Right lobe of liver (tissue), 6 donors: ENCODE data around the gene TUBA1C. TPM values are rescaled to one million over a fixed set of nuclear protein-coding genes. Genes with fewer than 3 reads are reported as not detected.

Experiments
- ATAC-seq, 4 donors: fragments of 200-7000 bp; cut with Tn5 transposase; one replicate each; pipeline ENCODE4 v1.9.1; 2020; ENCODE audit warnings: mild to moderate bottlenecking in 4 of 4, moderate library complexity in 4 of 4
- DNase-seq, 3 donors: peaks; one replicate each; pipeline ENCODE4 v3.0.0-alpha.2; 2020
- H3K27ac ChIP-seq, 3 donors: fragments of 200-600 bp; one replicate each; pipeline ENCODE4 v1.8.0; 2022
- H3K27me3 ChIP-seq, 2 donors: fragments of 200-600 bp; one replicate each; pipeline ENCODE4 v1.8.0; 2022
- H3K36me3 ChIP-seq, 4 donors: fragments of 200-600 bp; sonication (generic) in 1 of 4; one replicate each; pipeline versions ENCODE4 v1.5.1 to v1.8.0; 2017 to 2022; ENCODE audit warnings: control low read depth in 1 of 4
- H3K4me1 ChIP-seq, 4 donors: fragments of 200-600 bp; sonication (generic) in 1 of 4; one replicate each; pipeline versions ENCODE4 v1.5.1 to v1.8.0; 2017 to 2022; ENCODE audit warnings: control low read depth in 1 of 4
- H3K4me3 ChIP-seq, 3 donors: fragments of 200-600 bp; one replicate each; pipeline ENCODE4 v1.8.0; 2022
- H3K9me3 ChIP-seq, 4 donors: fragments of 200-600 bp; sonication (generic) in 1 of 4; one replicate each; pipeline versions ENCODE4 v1.5.1 to v1.8.0; 2017 to 2022; ENCODE audit warnings: control low read depth in 1 of 4
- CTCF ChIP-seq, 4 donors: fragments of 200-600 bp in 3 of 4; fragments of 450-650 bp in 1 of 4; IDR thresholded peaks; one replicate each; pipeline versions ENCODE4 v1.5.1 to v1.8.0; 2016 to 2022; ENCODE audit warnings: antibody characterized with exemption in 4 of 4, mild to moderate bottlenecking in 2 of 4
- POLR2A ChIP-seq: fragments of 450-650 bp; IDR thresholded peaks from one replicate; pipeline ENCODE4 v1.6.1; 2017; ENCODE audit warnings: antibody characterized with exemption, mild to moderate bottlenecking
- WGBS: methylation state at CpG from one replicate; pipeline ENCODE4 v1.1.6; 2018; ENCODE audit warnings: low coverage, low lambda C conversion rate; ENCODE audit not compliant: insufficient coverage; ENCODE audit errors: missing lambda C conversion rate; 5-methylcytosine and 5-hydroxymethylcytosine counted together
- intact Hi-C, 2 donors: fragments of 100-400 bp; cut with DNase I; formaldehyde crosslinking; loops; one replicate each; pipeline versions ENCODE4 v1.11.2 to v1.14.1; 2022
- total RNA-seq, 6 experiments: library from RNA; depleted of rRNA in 2 of 6; stranded (reverse); fragments of >200 nt in 2 of 6; fragmentation: NEBNext Ultra II Directional in 3 of 6; extraction: Animal tissue kit (Norgen Biotek cat#: 25700) in 3 of 6; gene quantifications; one replicate each; pipeline versions ENCODE4 v1.1.0 to v1.2.4, GENCODE V29; 2016 to 2023
- donor health status: DM: no; HTN: yes; CAD: no.
- donor health status: DM: no; HTN: no; CAD: no.
- donor health status: DM: no; HTN: no; CAD: no.
- donor health status: DM: no; HTN: yes; CAD: no.
- donor health status: DM: no; HTN: yes; CAD: no.

The TUBA1C gene
- total RNA-seq, 6 experiments from 2014 or later, result 40.6 to 224 (median 68.7) TPM

- 50% methylated on average over 3 of the region's 3 CpGs for WGBS
- H3K36me3 ChIP-seq, result no peaks in the 10 kb centered on the region
- TF ChIP-seq CTCF (IDR thresholded peaks at IDR 0.05), result no peak
- no peak for TF ChIP-seq POLR2A
- DNase-seq (no peak), ATAC-seq (no peak)
- intact Hi-C loops, result no loop called here
- H3K4me3 ChIP-seq, result no peak overlapping the region
- peak overlapping the region in 1 of 3 donors; percentile 11 for H3K27ac ChIP-seq
- H3K27me3 ChIP-seq, result no peaks in the 10 kb centered on the region
- no peaks in the 10 kb centered on the region for H3K4me1 ChIP-seq
- no peaks in the 10 kb centered on the region for H3K9me3 ChIP-seq
Measured at GRCh38 chr12:49223590-49224369, 41.1 kb upstream of the TUBA1C start.

- H3K27me3 ChIP-seq, result no peaks in the 10 kb centered on the region
- intact Hi-C loops, result no loop called here
- no peak overlapping the region for H3K4me3 ChIP-seq
- H3K4me1 ChIP-seq, result no peaks in the 10 kb centered on the region
- WGBS, result 63% methylated on average over 6 of the region's 7 CpGs
- no peak for TF ChIP-seq POLR2A
- TF ChIP-seq CTCF (IDR thresholded peaks at IDR 0.05), result no peak
- ATAC-seq (peak in 1 of 4 donors; percentile 41), DNase-seq (no peak)
- H3K27ac ChIP-seq, result no peak overlapping the region
- no peaks in the 10 kb centered on the region for H3K36me3 ChIP-seq
- H3K9me3 ChIP-seq, result no peaks in the 10 kb centered on the region
Measured at GRCh38 chr12:49225576-49226166, 39.2 kb upstream of the TUBA1C start.

- 94% methylated on average over 2 of the region's 3 CpGs for WGBS
Measured at GRCh38 chr12:49227713-49228112, 37.2 kb upstream of the TUBA1C start.

GRCh38 chr12:49228653-49229052 lies 36.2 kb upstream of the TUBA1C start:
- 77% methylated on average over 3 of the region's 3 CpGs for WGBS
- intact Hi-C loops, result no loop called here
- ATAC-seq (no peak), DNase-seq (no peak)
- no peaks in the 10 kb centered on the region for H3K4me1 ChIP-seq
- H3K27me3 ChIP-seq, result no peaks in the 10 kb centered on the region
- H3K9me3 ChIP-seq, result no peaks in the 10 kb centered on the region
- no peak overlapping the region for H3K27ac ChIP-seq
- no peaks in the 10 kb centered on the region for H3K36me3 ChIP-seq
- H3K4me3 ChIP-seq, result no peak overlapping the region
- TF ChIP-seq POLR2A (no peak), CTCF (IDR thresholded peaks at IDR 0.05) (no peak)

More at GRCh38 chr12:49227713-49228112, 37.2 kb upstream of the TUBA1C start:
- ATAC-seq (no peak), DNase-seq (no peak)
- H3K36me3 ChIP-seq, result no peaks in the 10 kb centered on the region
- H3K4me3 ChIP-seq, result no peak overlapping the region
- no peak for TF ChIP-seq CTCF (IDR thresholded peaks at IDR 0.05)
- TF ChIP-seq POLR2A, result no peak
- no peaks in the 10 kb centered on the region for H3K4me1 ChIP-seq
- H3K27me3 ChIP-seq, result no peaks in the 10 kb centered on the region
- intact Hi-C loops, result no loop called here
- no peaks in the 10 kb centered on the region for H3K9me3 ChIP-seq
- H3K27ac ChIP-seq, result no peak overlapping the region
